ENCODE measurements around the gene C12orf75.
A peak's percentile ranks its signal among the peaks of the same experiment; 100 is the strongest.

The C12orf75 gene

GRCh38 chr12:105420046-105420445, 89.6 kb downstream of the C12orf75 start:
- no peak for DNase-seq

GRCh38 chr12:105420659-105421240, 90.3 kb downstream of the C12orf75 start:
- DNase-seq: peak; percentile 59

Data from NCI-H2029 treated with DMSO at 0.1 percent for 48 hours (cell line).